K562 (cell line): ENCODE data around the gene SYVN1. TPM values are rescaled to one million over a fixed set of nuclear protein-coding genes. Genes with fewer than 3 reads are reported as not detected.

Experiments used
- CAMTA2 ChIP-seq: fragments of 250-450 bp; sonication (Bioruptor Pico); conservative IDR thresholded peaks from 2 replicates; pipeline ENCODE4 v1.5.1; 2022
- CCNT2 ChIP-seq: IDR thresholded peaks from 2 replicates; pipeline ENCODE4 v1.6.1; 2011; ENCODE audit warnings: borderline replicate concordance, low read depth, mild to moderate bottlenecking, moderate library complexity, mixed read lengths, low read length; ENCODE audit not compliant: insufficient read length; ENCODE audit errors: extremely low read depth
- DIDO1 ChIP-seq: fragments of 450-650 bp; IDR thresholded peaks from 2 replicates; pipeline ENCODE4 v1.6.1; 2016; ENCODE audit warnings: low read depth, missing biosample characterization, missing genetic modification characterization
- DPF2 ChIP-seq: fragments of 450-650 bp; IDR thresholded peaks from 2 replicates; pipeline ENCODE4 v1.6.1; 2016
- ELF1 ChIP-seq: fragments of 200-800 bp; sonication (Bioruptor generic); IDR thresholded peaks from 2 replicates; pipeline ENCODE4 v1.6.1; 2016; ENCODE audit warnings: missing genetic modification characterization, missing compliant biosample characterization
- HMGN3 ChIP-seq: IDR thresholded peaks from 2 replicates; pipeline ENCODE4 v1.6.1; 2011; ENCODE audit warnings: borderline replicate concordance, low read depth, mild to moderate bottlenecking, mixed read lengths, low read length; ENCODE audit not compliant: insufficient read length; ENCODE audit errors: extremely low read depth
- KLF16 ChIP-seq: IDR thresholded peaks from 2 replicates; pipeline ENCODE4 v1.6.1; 2016; ENCODE audit warnings: antibody characterized with exemption
- NFE2 ChIP-seq: IDR thresholded peaks from 2 replicates; pipeline ENCODE4 v1.6.1; 2014; ENCODE audit warnings: antibody characterized with exemption, low read depth
- POLR2AphosphoS5 ChIP-seq: IDR thresholded peaks from 2 replicates; pipeline ENCODE4 v1.6.1; 2011; ENCODE audit warnings: mild to moderate bottlenecking, low read depth, low read length, moderate library complexity; ENCODE audit not compliant: control insufficient read depth, insufficient read depth
- RBBP5 ChIP-seq: fragments of 200-600 bp; sonication (generic); IDR thresholded peaks from 2 replicates; pipeline ENCODE4 v1.6.1; 2012; ENCODE audit warnings: borderline replicate concordance, mild to moderate bottlenecking, low read length, control low read depth, inconsistent platforms; ENCODE audit not compliant: insufficient read depth, poor library complexity, severe bottlenecking
- SMARCA4 ChIP-seq: fragments of 450-650 bp; IDR thresholded peaks from 2 replicates; pipeline ENCODE4 v1.6.1; 2016
- SOX6 ChIP-seq: fragments of 450-650 bp; IDR thresholded peaks from 2 replicates; pipeline ENCODE4 v1.6.1; 2014; ENCODE audit warnings: mild to moderate bottlenecking
- TAF1 ChIP-seq: IDR thresholded peaks from 2 replicates; pipeline ENCODE4 v1.6.1; 2011; ENCODE audit warnings: mild to moderate bottlenecking, low read length, moderate library complexity; ENCODE audit not compliant: insufficient read depth, control insufficient read depth, severe bottlenecking; ENCODE audit errors: extremely low read depth
- USF1 ChIP-seq: sonication (generic); formaldehyde crosslinking; IDR thresholded peaks from 2 replicates; pipeline ENCODE4 v1.9.0; 2022; ENCODE audit warnings: mild to moderate bottlenecking, missing genetic modification reagents
- ZFP30 ChIP-seq: fragments of 250-450 bp; sonication (Bioruptor Pico); IDR thresholded peaks from 2 replicates; pipeline ENCODE4 v1.8.0; 2022; ENCODE audit warnings: moderate library complexity, mild to moderate bottlenecking, inconsistent platforms, borderline replicate concordance
- ZNF707 ChIP-seq: fragments of 250-450 bp; sonication (Bioruptor Pico); conservative IDR thresholded peaks from 2 replicates; pipeline ENCODE4 v1.8.0; 2022; ENCODE audit warnings: inconsistent platforms, mild to moderate bottlenecking, moderate library complexity
- polyA plus RNA-seq, 8 experiments: library from polyadenylated mRNA; depleted of rRNA in 4 of 8; stranded (reverse) in 5 of 8; unstranded in 3 of 8; fragments of >200 nt; fragmentation: Nextera tagmentation in 2 of 8; fragmentation: Illumina TruSeq in 1 of 8; extraction: Ambion mirVana in 2 of 8; extraction: Trizol in 1 of 8; gene quantifications; 2 replicates each; pipeline versions ENCODE4 v1.2.1 to v1.2.3, GENCODE V29; 2011 to 2014; ENCODE audit warnings: inconsistent platforms in 1 of 8, missing spikeins in 1 of 8
- total RNA-seq, 7 experiments: library from RNA; depleted of rRNA in 6 of 7; stranded (reverse); fragments of >200 nt in 6 of 7; fragmentation: Illumina TruSeq in 2 of 7; extraction: Trizol in 2 of 7; gene quantifications; 2 replicates each; pipeline versions ENCODE4 v1.2.1 to v1.2.3, GENCODE V29; 2011 to 2021; ENCODE audit warnings: low replicate concordance in 1 of 7
- TF ChIP-seq, protein P1 (sequence below): fragments of 150-350 bp; IDR thresholded peaks from 2 replicates; pipeline ENCODE4 v1.6.1; 2014; ENCODE audit warnings: low read depth, mild to moderate bottlenecking, low read length, borderline replicate concordance
- TF ChIP-seq, protein P2 (sequence below), 3 experiments: fragments of 200-800 bp in 1 of 3; sonication (Bioruptor generic) in 1 of 3; sonication (generic) in 1 of 3; formaldehyde crosslinking in 1 of 3; IDR thresholded peaks; 2 replicates each; pipeline versions ENCODE4 v1.6.1 to v1.8.0; 2016 to 2022; ENCODE audit warnings: mild to moderate bottlenecking in 2 of 3, missing compliant biosample characterization in 2 of 3, missing genetic modification characterization in 2 of 3, missing genetic modification reagents in 1 of 3
- TF ChIP-seq, protein P3 (sequence below): fragments of 200-800 bp; sonication (Bioruptor generic); IDR thresholded peaks from 2 replicates; pipeline ENCODE4 v1.6.1; 2017; ENCODE audit warnings: missing genetic modification characterization, missing compliant biosample characterization

Gene SYVN1
- total and polyA plus RNA-seq, 9 of the 15 experiments (the other 6 are each of a cell fraction or from before 2014, with no cell fraction given), result 0.41 to 47.4 (median 9.9) TPM

- TF ChIP-seq, protein P1, sequence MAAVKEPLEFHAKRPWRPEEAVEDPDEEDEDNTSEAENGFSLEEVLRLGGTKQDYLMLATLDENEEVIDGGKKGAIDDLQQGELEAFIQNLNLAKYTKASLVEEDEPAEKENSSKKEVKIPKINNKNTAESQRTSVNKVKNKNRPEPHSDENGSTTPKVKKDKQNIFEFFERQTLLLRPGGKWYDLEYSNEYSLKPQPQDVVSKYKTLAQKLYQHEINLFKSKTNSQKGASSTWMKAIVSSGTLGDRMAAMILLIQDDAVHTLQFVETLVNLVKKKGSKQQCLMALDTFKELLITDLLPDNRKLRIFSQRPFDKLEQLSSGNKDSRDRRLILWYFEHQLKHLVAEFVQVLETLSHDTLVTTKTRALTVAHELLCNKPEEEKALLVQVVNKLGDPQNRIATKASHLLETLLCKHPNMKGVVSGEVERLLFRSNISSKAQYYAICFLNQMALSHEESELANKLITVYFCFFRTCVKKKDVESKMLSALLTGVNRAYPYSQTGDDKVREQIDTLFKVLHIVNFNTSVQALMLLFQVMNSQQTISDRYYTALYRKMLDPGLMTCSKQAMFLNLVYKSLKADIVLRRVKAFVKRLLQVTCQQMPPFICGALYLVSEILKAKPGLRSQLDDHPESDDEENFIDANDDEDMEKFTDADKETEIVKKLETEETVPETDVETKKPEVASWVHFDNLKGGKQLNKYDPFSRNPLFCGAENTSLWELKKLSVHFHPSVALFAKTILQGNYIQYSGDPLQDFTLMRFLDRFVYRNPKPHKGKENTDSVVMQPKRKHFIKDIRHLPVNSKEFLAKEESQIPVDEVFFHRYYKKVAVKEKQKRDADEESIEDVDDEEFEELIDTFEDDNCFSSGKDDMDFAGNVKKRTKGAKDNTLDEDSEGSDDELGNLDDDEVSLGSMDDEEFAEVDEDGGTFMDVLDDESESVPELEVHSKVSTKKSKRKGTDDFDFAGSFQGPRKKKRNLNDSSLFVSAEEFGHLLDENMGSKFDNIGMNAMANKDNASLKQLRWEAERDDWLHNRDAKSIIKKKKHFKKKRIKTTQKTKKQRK, result no peak
- TF ChIP-seq NFE2 (peak; percentile 94), POLR2AphosphoS5 (0 out of 2 replicates have a peak, but pooled peaks have one; percentile 30), HMGN3 (peak; percentile 57), ZFP30 (no peak), TAF1 (peak; percentile 66), ZNF707 (CRISPR knock-in tag) (no peak), CCNT2 (peak; percentile 32), ELF1 (0 out of 2 replicates have a peak, but pooled peaks have one; percentile 28), SMARCA4 (peak; percentile 81; the same call in 1 of the 2 replicates), DPF2 (peak; percentile 85; the same call in 1 of the 2 replicates), USF1 (CRISPR knock-in tag) (0 out of 2 replicates have a peak, but pooled peaks have one; percentile 17), CAMTA2 (no peak), KLF16 (no peak), DIDO1 (tag) (no peak), SOX6 (peak; percentile 13; the same call in 1 of the 2 replicates), RBBP5 (peak; percentile 50)
- TF ChIP-seq, protein P2, sequence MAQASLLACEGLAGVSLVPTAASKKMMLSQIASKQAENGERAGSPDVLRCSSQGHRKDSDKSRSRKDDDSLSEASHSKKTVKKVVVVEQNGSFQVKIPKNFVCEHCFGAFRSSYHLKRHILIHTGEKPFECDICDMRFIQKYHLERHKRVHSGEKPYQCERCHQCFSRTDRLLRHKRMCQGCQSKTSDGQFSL (CRISPR knock-in tag; IDR thresholded peaks at IDR 0.05), result no peak
- TF ChIP-seq, protein P2 (tag; IDR thresholded peaks at IDR 0.05), result no peak
- TF ChIP-seq, protein P3, sequence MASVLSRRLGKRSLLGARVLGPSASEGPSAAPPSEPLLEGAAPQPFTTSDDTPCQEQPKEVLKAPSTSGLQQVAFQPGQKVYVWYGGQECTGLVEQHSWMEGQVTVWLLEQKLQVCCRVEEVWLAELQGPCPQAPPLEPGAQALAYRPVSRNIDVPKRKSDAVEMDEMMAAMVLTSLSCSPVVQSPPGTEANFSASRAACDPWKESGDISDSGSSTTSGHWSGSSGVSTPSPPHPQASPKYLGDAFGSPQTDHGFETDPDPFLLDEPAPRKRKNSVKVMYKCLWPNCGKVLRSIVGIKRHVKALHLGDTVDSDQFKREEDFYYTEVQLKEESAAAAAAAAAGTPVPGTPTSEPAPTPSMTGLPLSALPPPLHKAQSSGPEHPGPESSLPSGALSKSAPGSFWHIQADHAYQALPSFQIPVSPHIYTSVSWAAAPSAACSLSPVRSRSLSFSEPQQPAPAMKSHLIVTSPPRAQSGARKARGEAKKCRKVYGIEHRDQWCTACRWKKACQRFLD (CRISPR knock-in tag), result peak; percentile 21; the same call in 1 of the 2 replicates
Observed at GRCh38 chr11:65150509-65151299, 16.4 kb upstream of the SYVN1 start (continued).
